Measurements from ENCODE around the gene ST6GALNAC5. TPM values are rescaled to one million over a fixed set of nuclear protein-coding genes. Genes with fewer than 3 reads are reported as not detected.
A peak's percentile ranks its signal among the peaks of the same experiment; 100 is the strongest.
"Not testable (repeated sequence)": the region's sequence is repeated elsewhere in the genome, so short reads cannot be mapped to it uniquely, and the experiment has no call there.

Gene ST6GALNAC5
- total RNA-seq, result not detected

GRCh38 chr1:76867342-76868130 is at the start of gene ST6GALNAC5:
Gene ST6GALNAC5, plus strand, starts transcription at chr1:76867480.
- ATAC-seq (no peak), DNase-seq (no peak)
- H3K4me3 Mint-ChIP-seq, result peak within 1 kb of the TSS; percentile 32
- CTCF ChIA-PET, result interaction anchor here (0.7 kb wide), 1 partner anchor 498 kb away, joined by 3 read pairs; no protein-coding TSS in a partner anchor
- no peaks in the 10 kb centered on the region for H3K9me3 Mint-ChIP-seq (ENCODE audit: low read depth)
- H3K4me1 Mint-ChIP-seq, result peaks cover 2% of the 10 kb centered on the region
- peaks cover 70% of the 10 kb centered on the region for H3K27me3 Mint-ChIP-seq
- H3K36me3 Mint-ChIP-seq, result no peaks in the 10 kb centered on the region
- no peak within 1 kb of the TSS for H3K27ac Mint-ChIP-seq

- no peak overlapping the region for H3K4me3 Mint-ChIP-seq
- DNase-seq (no peak), ATAC-seq (no peak)
- CTCF ChIA-PET, result no interaction called here
- H3K27me3 Mint-ChIP-seq, result peaks cover 2% of the 10 kb centered on the region
- H3K27ac Mint-ChIP-seq, result no peak overlapping the region
- H3K4me1 Mint-ChIP-seq, result no peaks in the 10 kb centered on the region
- no peaks in the 10 kb centered on the region for H3K36me3 Mint-ChIP-seq
- no peaks in the 10 kb centered on the region for H3K9me3 Mint-ChIP-seq (ENCODE audit: low read depth)
Measured at GRCh38 chr1:76820028-76820427, 47.3 kb upstream of the ST6GALNAC5 start.

DNA sequence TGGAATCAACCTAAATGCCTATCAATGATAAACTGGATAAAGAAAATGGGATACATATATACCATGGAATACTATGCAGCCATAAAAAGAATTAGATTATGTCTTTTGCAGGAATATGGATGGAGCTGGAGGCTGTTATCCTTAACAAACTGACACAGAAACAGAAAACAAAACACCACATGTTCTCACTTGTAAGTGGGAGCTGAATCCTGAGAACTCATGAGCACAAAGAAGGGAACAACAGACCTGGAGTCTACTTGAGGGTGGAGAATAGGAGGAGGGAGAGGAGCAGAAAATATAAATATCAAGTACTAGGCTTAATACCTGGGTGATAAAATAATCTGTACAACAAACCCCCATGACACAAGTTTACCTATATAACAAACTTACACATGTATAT is 44.3 kb upstream of the ST6GALNAC5 start:
- DNase-seq; ATAC-seq; H3K27me3 Mint-ChIP-seq; H3K4me1 Mint-ChIP-seq; CTCF ChIA-PET; H3K4me3 Mint-ChIP-seq; H3K9me3 Mint-ChIP-seq (ENCODE audit: low read depth); H3K27ac Mint-ChIP-seq; H3K36me3 Mint-ChIP-seq: not testable (repeated sequence)

DNA sequence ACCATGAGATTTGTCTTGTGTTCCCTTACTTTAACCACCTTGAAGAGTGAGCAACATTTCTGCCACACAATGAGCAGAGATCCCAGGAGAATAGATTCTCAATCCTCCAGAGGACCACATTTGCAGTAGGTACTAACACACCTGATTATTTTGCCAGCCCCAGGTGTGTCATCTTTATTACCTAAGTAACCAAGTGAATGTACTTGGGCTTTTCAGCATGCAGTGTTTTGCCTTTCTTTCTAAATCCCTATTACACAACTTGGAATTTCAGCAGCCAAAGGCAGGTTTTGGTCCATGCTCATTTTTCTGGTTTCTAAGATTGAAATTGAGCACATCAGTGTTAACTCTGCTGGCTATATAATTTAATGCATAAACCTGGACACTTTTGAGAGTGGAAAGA is 43.2 kb upstream of the ST6GALNAC5 start:
- H3K36me3 Mint-ChIP-seq, result no peaks in the 10 kb centered on the region
- no peaks in the 10 kb centered on the region for H3K4me1 Mint-ChIP-seq
- DNase-seq, result no peak
- no peak for ATAC-seq
- CTCF ChIA-PET, result no interaction called here
- no peak overlapping the region for H3K4me3 Mint-ChIP-seq
- peaks cover 2% of the 10 kb centered on the region for H3K27me3 Mint-ChIP-seq
- H3K27ac Mint-ChIP-seq, result no peak overlapping the region
- H3K9me3 Mint-ChIP-seq (ENCODE audit: low read depth), result no peaks in the 10 kb centered on the region

- CTCF ChIA-PET, result no interaction called here
- Mint-ChIP-seq H3K36me3 (no peaks in the 10 kb centered on the region), H3K27ac (no peak overlapping the region), H3K4me3 (no peak overlapping the region), H3K27me3 (peaks cover 2% of the 10 kb centered on the region), H3K4me1 (peaks cover 2% of the 10 kb centered on the region), H3K9me3 (ENCODE audit: low read depth) (no peaks in the 10 kb centered on the region)
- DNase-seq (no peak), ATAC-seq (no peak)
Measured at GRCh38 chr1:76826072-76826845, 41.0 kb upstream of the ST6GALNAC5 start.

DNA sequence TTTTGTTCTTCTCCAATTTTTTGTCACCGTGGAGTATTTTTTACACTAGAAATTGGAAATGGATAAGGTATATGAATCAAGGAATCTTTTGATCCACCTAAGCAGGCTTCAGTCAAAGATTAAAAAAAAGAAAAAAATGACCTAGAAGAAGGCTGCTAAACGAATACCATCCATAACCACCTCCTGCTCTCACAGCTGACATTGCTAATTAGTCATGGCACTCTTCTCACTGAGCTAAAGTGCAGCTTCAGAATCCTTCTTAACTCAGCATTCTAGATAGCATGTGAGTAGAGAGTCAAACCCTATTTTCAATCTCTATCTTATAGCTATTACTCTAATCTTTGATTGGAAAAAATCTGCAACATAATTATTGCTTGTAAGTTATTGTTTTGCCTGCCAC is 40.2 kb upstream of the ST6GALNAC5 start:
- H3K4me1 Mint-ChIP-seq, result peaks cover 2% of the 10 kb centered on the region
- peaks cover 2% of the 10 kb centered on the region for H3K27me3 Mint-ChIP-seq
- ATAC-seq (no peak), DNase-seq (no peak)
- CTCF ChIA-PET, result no interaction called here
- no peaks in the 10 kb centered on the region for H3K36me3 Mint-ChIP-seq
- no peaks in the 10 kb centered on the region for H3K9me3 Mint-ChIP-seq (ENCODE audit: low read depth)
- no peak overlapping the region for H3K4me3 Mint-ChIP-seq
- H3K27ac Mint-ChIP-seq, result no peak overlapping the region

- CTCF ChIA-PET, result no interaction called here
Measured at GRCh38 chr1:76830373-76830772, 36.9 kb upstream of the ST6GALNAC5 start.

GRCh38 chr1:76832521-76832920 is 34.8 kb upstream of the ST6GALNAC5 start:
- H3K4me3 Mint-ChIP-seq, result no peak overlapping the region
- peaks cover 4% of the 10 kb centered on the region for H3K27me3 Mint-ChIP-seq
- no peak overlapping the region for H3K27ac Mint-ChIP-seq
- H3K4me1 Mint-ChIP-seq, result peaks cover 2% of the 10 kb centered on the region
- no peak for ATAC-seq
- DNase-seq, result no peak
- CTCF ChIA-PET, result no interaction called here
- H3K36me3 Mint-ChIP-seq, result no peaks in the 10 kb centered on the region
- H3K9me3 Mint-ChIP-seq (ENCODE audit: low read depth), result no peaks in the 10 kb centered on the region

More at GRCh38 chr1:76830373-76830772, 36.9 kb upstream of the ST6GALNAC5 start:
- peaks cover 2% of the 10 kb centered on the region for H3K4me1 Mint-ChIP-seq
- ATAC-seq (no peak), DNase-seq (no peak)
- no peaks in the 10 kb centered on the region for H3K36me3 Mint-ChIP-seq
- H3K9me3 Mint-ChIP-seq (ENCODE audit: low read depth), result no peaks in the 10 kb centered on the region
- H3K27ac Mint-ChIP-seq, result no peak overlapping the region
- peaks cover under 1% of the 10 kb centered on the region for H3K27me3 Mint-ChIP-seq
- no peak overlapping the region for H3K4me3 Mint-ChIP-seq

DNA sequence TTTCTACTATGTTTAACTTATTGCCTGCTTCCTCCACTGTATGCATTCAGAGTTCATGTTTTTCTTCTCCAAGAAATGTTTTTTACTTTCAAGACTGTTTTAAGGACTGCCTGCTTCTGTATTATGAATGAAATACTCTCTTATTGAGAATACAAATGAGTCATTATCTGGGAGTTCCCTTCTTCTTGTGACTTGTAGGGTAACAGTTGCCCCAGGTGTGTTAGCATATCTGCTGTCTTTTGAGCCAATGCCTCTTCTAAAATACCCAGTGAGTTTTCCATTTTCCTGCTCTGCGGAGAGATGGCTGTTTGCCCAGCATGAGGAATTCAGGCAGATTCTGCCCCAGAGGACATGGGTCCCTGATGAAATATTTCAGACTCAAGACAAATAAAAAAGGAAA is 34.1 kb upstream of the ST6GALNAC5 start:
- peaks cover 2% of the 10 kb centered on the region for H3K4me1 Mint-ChIP-seq
- peaks cover 4% of the 10 kb centered on the region for H3K27me3 Mint-ChIP-seq
- no peak overlapping the region for H3K27ac Mint-ChIP-seq
- DNase-seq (no peak), ATAC-seq (no peak)
- H3K36me3 Mint-ChIP-seq, result no peaks in the 10 kb centered on the region
- CTCF ChIA-PET, result no interaction called here
- no peaks in the 10 kb centered on the region for H3K9me3 Mint-ChIP-seq (ENCODE audit: low read depth)
- no peak overlapping the region for H3K4me3 Mint-ChIP-seq

DNA sequence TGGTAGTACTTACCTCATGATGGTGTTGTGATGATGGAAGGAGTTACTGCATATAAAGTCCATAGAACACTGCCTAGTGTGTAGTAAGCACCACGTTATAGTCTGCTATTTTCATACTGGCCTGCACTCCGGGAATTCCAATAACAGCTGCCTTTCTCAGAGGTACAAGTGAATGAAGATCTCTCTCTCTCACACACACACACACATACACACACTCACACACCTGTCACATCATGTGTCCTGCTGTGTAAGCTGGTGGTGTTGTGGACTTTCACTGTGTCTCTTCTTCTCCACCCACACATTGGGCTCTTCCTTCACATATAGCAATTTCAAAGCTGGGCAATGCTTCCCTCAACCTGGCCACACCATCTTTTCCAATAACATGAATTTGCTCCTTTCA is 33.4 kb upstream of the ST6GALNAC5 start:
- no peak overlapping the region for H3K4me3 Mint-ChIP-seq
- no peak overlapping the region for H3K27ac Mint-ChIP-seq
- no peaks in the 10 kb centered on the region for H3K36me3 Mint-ChIP-seq
- CTCF ChIA-PET, result no interaction called here
- peaks cover 4% of the 10 kb centered on the region for H3K27me3 Mint-ChIP-seq
- peaks cover 2% of the 10 kb centered on the region for H3K4me1 Mint-ChIP-seq
- DNase-seq (no peak), ATAC-seq (no peak)
- no peaks in the 10 kb centered on the region for H3K9me3 Mint-ChIP-seq (ENCODE audit: low read depth)

- ATAC-seq, result no peak
- Mint-ChIP-seq H3K36me3 (no peaks in the 10 kb centered on the region), H3K27ac (no peak overlapping the region), H3K27me3 (peaks cover 4% of the 10 kb centered on the region), H3K4me3 (no peak overlapping the region), H3K9me3 (ENCODE audit: low read depth) (no peaks in the 10 kb centered on the region), H3K4me1 (peaks cover 2% of the 10 kb centered on the region)
- DNase-seq, result no peak
- CTCF ChIA-PET, result interaction anchor here (1.0 kb wide), 1 partner anchor 681 kb away, joined by 4 read pairs; no protein-coding TSS in a partner anchor
Measured at GRCh38 chr1:76835203-76835602, 32.1 kb upstream of the ST6GALNAC5 start.

- DNase-seq, result no peak
- Mint-ChIP-seq H3K27me3 (peaks cover 4% of the 10 kb centered on the region), H3K36me3 (no peaks in the 10 kb centered on the region), H3K4me3 (no peak overlapping the region), H3K9me3 (ENCODE audit: low read depth) (no peaks in the 10 kb centered on the region), H3K27ac (no peak overlapping the region), H3K4me1 (peaks cover 2% of the 10 kb centered on the region)
- ATAC-seq, result no peak
- CTCF ChIA-PET, result no interaction called here
Measured at GRCh38 chr1:76840278-76840677, 27.0 kb upstream of the ST6GALNAC5 start.

- Mint-ChIP-seq H3K9me3 (ENCODE audit: low read depth) (no peaks in the 10 kb centered on the region), H3K4me3 (no peak overlapping the region), H3K27me3 (no peaks in the 10 kb centered on the region), H3K4me1 (peaks cover 2% of the 10 kb centered on the region), H3K36me3 (no peaks in the 10 kb centered on the region), H3K27ac (no peak overlapping the region)
- CTCF ChIA-PET, result no interaction called here
- DNase-seq (no peak), ATAC-seq (no peak)
Measured at GRCh38 chr1:76841460-76841859, 25.8 kb upstream of the ST6GALNAC5 start.

Measured in activated CD8-positive, alpha-beta memory T cell treated with anti-CD3 and anti-CD28 coated beads, Interleukin-2, amount 10 ng/mL, durations not matched to agents 7 days and 5 days (primary cell).